Lung (tissue), 12 donors: Measurements from ENCODE around the gene GDF11. TPM values are rescaled to one million over a fixed set of nuclear protein-coding genes. Genes with fewer than 3 reads are reported as not detected.

ENCODE experiments used
- ATAC-seq: fragments of 200-7000 bp; cut with Tn5 transposase; one replicate; pipeline ENCODE4 v1.9.1; 2020; ENCODE audit warnings: moderate number of reproducible peaks; ENCODE audit not compliant: insufficient read depth, low FRiP score
- DNase-seq, 3 donors: peaks; one replicate each; pipeline ENCODE4 v3.0.0-alpha.2; 2013 to 2017
- H3K27ac ChIP-seq, 2 donors: one replicate each; pipeline ENCODE4 v1.5.1; 2013; ENCODE audit warnings: mild to moderate bottlenecking in 2 of 2, moderate library complexity in 2 of 2, control low read depth in 1 of 2, inconsistent platforms in 1 of 2, low read depth in 1 of 2, low read length in 1 of 2
- H3K27me3 ChIP-seq, 3 donors: one replicate each; pipeline ENCODE4 v1.5.1; 2013; ENCODE audit warnings: low read length in 2 of 3; ENCODE audit not compliant: control insufficient read depth in 3 of 3, insufficient read depth in 3 of 3
- H3K36me3 ChIP-seq, 4 donors: one replicate each; pipeline ENCODE4 v1.5.1; 2013; ENCODE audit warnings: low read length in 4 of 4, mild to moderate bottlenecking in 1 of 4, moderate library complexity in 1 of 4; ENCODE audit not compliant: control insufficient read depth in 4 of 4, insufficient read depth in 4 of 4
- H3K4me1 ChIP-seq, 5 donors: one replicate each; pipeline ENCODE4 v1.5.1; 2013; ENCODE audit warnings: low read length in 5 of 5, mild to moderate bottlenecking in 2 of 5, moderate library complexity in 1 of 5; ENCODE audit not compliant: control insufficient read depth in 5 of 5, insufficient read depth in 5 of 5
- H3K4me3 ChIP-seq: one replicate; pipeline ENCODE4 v1.5.1; 2013; ENCODE audit warnings: mild to moderate bottlenecking, control low read depth, moderate library complexity
- H3K9ac ChIP-seq, 2 donors: one replicate each; pipeline ENCODE4 v1.5.1; 2013; ENCODE audit warnings: low read length in 2 of 2, control low read depth in 1 of 2; ENCODE audit not compliant: insufficient read depth in 1 of 2
- H3K9me3 ChIP-seq, 4 donors: one replicate each; pipeline ENCODE4 v1.5.1; 2013; ENCODE audit warnings: low read length in 3 of 4, mild to moderate bottlenecking in 1 of 4, moderate library complexity in 1 of 4; ENCODE audit not compliant: control insufficient read depth in 4 of 4, insufficient read depth in 3 of 4
- WGBS, 2 donors: extraction: QIAGEN DNeasy Blood & Tissue Kit; methylation state at CpG; one replicate each; pipeline ENCODE4 v1.1.7; 2013; 5-methylcytosine and 5-hydroxymethylcytosine counted together
- polyA plus RNA-seq, 2 donors: library from polyadenylated mRNA; stranded (reverse); fragments of 200-250 nt; gene quantifications; one replicate each; pipeline ENCODE4 v1.2.1, GENCODE V29; 2013
- total RNA-seq, 2 donors: library from RNA; depleted of rRNA in 1 of 2; stranded (reverse); fragments of >200 nt in 1 of 2; gene quantifications; one replicate each; pipeline ENCODE4 v1.2.1, GENCODE V29; 2014 to 2021
- TF ChIP-seq, protein P1 (sequence below): IDR thresholded peaks from 2 replicates; pipeline ENCODE4 v1.5.1; 2012; ENCODE audit warnings: mild to moderate bottlenecking; ENCODE audit errors: control extremely low read depth, extremely low read depth
- donor health status: control.
- donor health status: control.
- donor health status: Bipolar disorder and iron deficiency.
- donor health status: healthy.
- donor health status: DM: yes; HTN: yes; CAD: no.

GDF11 gene
- total and polyA plus RNA-seq, 4 donors = 0.93 to 8.3 (median 3.2) TPM

DNA sequence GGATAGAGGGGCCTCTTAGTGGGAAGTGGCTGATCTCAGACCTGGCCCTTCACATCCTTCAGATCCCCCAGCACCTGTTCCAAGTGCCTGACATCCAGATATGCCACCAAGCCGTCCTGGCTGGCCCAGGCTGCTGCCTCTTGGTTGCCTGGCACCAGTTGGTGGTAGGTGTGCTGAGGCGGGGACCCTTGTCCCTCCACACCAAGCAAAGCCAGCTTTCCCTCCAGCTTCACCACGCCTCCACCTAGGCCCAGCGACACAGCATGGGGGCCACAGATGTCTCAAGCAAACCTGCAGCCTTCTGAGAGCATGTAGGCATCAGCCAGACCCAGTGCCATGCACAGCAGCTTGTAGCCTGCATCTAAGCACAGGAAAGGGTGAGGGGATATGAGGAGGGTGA lies 10.6 kb upstream of the GDF11 start:
- peaks cover 0 to 3% (median 0%) of the 10 kb centered on the region in 4 donors for H3K36me3 ChIP-seq
- ATAC-seq = no peak
- 82 to 88% methylated on average over 4 of the region's 4 CpGs for WGBS, 2 donors
- no peaks in the 10 kb centered on the region for H3K27me3 ChIP-seq
- H3K9ac ChIP-seq = no peak overlapping the region
- H3K27ac ChIP-seq = no peak overlapping the region
- peaks cover 0 to 29% (median 5%) of the 10 kb centered on the region in 5 donors for H3K4me1 ChIP-seq
- no peak overlapping the region for H3K4me3 ChIP-seq
- TF ChIP-seq, protein P1, sequence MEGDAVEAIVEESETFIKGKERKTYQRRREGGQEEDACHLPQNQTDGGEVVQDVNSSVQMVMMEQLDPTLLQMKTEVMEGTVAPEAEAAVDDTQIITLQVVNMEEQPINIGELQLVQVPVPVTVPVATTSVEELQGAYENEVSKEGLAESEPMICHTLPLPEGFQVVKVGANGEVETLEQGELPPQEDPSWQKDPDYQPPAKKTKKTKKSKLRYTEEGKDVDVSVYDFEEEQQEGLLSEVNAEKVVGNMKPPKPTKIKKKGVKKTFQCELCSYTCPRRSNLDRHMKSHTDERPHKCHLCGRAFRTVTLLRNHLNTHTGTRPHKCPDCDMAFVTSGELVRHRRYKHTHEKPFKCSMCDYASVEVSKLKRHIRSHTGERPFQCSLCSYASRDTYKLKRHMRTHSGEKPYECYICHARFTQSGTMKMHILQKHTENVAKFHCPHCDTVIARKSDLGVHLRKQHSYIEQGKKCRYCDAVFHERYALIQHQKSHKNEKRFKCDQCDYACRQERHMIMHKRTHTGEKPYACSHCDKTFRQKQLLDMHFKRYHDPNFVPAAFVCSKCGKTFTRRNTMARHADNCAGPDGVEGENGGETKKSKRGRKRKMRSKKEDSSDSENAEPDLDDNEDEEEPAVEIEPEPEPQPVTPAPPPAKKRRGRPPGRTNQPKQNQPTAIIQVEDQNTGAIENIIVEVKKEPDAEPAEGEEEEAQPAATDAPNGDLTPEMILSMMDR = no peak
- no peaks in the 10 kb centered on the region for H3K9me3 ChIP-seq
- DNase-seq = no peak

DNA sequence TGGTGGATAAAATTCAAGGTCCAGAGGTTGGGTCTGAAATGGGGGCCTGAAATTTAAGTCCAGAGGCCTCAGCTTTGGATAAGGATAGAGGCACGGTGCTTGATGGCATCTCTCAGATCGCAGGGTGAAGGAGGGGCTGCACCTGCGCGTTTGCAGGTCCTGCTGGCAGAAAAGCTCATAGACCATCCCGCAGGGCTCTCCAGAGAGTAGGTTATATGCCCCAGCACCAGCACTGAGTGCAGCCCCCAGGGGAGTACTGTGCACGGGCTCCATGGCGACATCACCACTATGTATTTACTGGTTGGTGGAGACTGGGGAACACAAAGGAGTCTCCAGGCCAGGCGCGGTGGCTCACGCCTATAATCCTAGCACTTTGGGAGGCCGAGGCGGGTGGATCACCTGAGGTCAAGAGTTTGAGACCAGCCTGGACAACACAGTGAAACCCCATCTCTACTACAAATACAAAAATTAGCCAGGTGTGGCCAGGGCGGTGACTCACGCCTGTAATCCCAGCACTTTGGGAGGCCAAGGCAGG lies 9.8 kb upstream of the GDF11 start:
- Histone ChIP-seq H3K4me3 (no peak overlapping the region), H3K9ac (no peak overlapping the region), H3K27ac (no peak overlapping the region), H3K27me3 (no peaks in the 10 kb centered on the region), H3K36me3 (no peaks in the 10 kb centered on the region), H3K9me3 (no peaks in the 10 kb centered on the region), H3K4me1 (peaks cover 0 to 30% (median 5%) of the 10 kb centered on the region in 5 donors)
- TF ChIP-seq, protein P1 = no peak
- 92 to 95% methylated on average over 14 of the region's 14 CpGs for WGBS, 2 donors
- no peak for DNase-seq
- no peak for ATAC-seq

GRCh38 chr12:55733858-55734257 lies 9.1 kb upstream of the GDF11 start:
- ATAC-seq (no peak), DNase-seq (no peak)
- no peaks in the 10 kb centered on the region for H3K9me3 ChIP-seq
- TF ChIP-seq, protein P1 = no peak
- WGBS, 2 donors = 72 to 85% methylated on average over 2 of the region's 2 CpGs
- peaks cover 0 to 32% (median 5%) of the 10 kb centered on the region in 5 donors for H3K4me1 ChIP-seq
- H3K36me3 ChIP-seq = no peaks in the 10 kb centered on the region
- no peak overlapping the region for H3K4me3 ChIP-seq
- no peaks in the 10 kb centered on the region for H3K27me3 ChIP-seq
- no peak overlapping the region for H3K27ac ChIP-seq
- no peak overlapping the region for H3K9ac ChIP-seq

DNA sequence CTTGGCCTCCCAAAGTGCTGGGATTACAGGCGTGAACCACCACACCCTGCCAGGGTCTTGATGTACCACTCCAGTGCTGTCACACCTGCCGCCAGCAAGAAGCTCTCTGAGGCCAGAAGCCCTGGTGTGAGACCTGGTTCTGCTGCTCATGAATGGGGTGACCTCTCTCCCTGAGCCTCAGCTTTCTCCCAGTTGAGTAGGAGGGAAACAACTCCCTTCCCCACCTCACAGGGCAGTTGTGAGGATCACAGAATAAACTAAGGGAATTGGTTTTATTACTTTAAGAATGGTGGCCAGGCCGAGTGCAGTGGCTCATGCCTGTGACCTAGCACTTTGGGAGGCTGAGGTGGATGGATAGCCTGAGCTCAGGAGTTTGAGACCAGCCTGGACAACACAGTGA lies 8.3 kb upstream of the GDF11 start:
- Histone ChIP-seq H3K4me3 (no peak overlapping the region), H3K27me3 (no peaks in the 10 kb centered on the region), H3K36me3 (no peaks in the 10 kb centered on the region), H3K9ac (no peak overlapping the region), H3K4me1 (peaks cover 0 to 32% (median 5%) of the 10 kb centered on the region in 5 donors), H3K9me3 (no peaks in the 10 kb centered on the region), H3K27ac (no peak overlapping the region)
- DNase-seq (no peak), ATAC-seq (no peak)
- 91 to 94% methylated on average over 3 of the region's 3 CpGs for WGBS, 2 donors
- TF ChIP-seq, protein P1 = no peak
